HCT116 (cell line): ENCODE data around the gene AEBP2. TPM values are rescaled to one million over a fixed set of nuclear protein-coding genes. Genes with fewer than 3 reads are reported as not detected.

Experiments used
- ATAC-seq: fragments of 200-7000 bp; cut with Tn5 transposase; 2 replicates; pipeline ENCODE4 v1.9.1; 2020; ENCODE audit warnings: mild to moderate bottlenecking, moderate library complexity
- BruUV-seq: library from RNA; stranded (reverse); fragments of 400-500 nt; replicated peaks from 2 replicates; lab custom pipeline; 2021; lab: Mats Ljungman, UMichigan
- CTCF ChIA-PET: fragments of 300-600 bp; sonication (Branson Sonifier 250); formaldehyde crosslinking; loops from one replicate; lab custom pipeline; 2021; ENCODE audit warnings: antibody characterized with exemption; lab: Charles Lee
- POLR2A ChIA-PET: fragments of 300-600, 350-600 bp; sonication (Branson Sonifier 250); formaldehyde crosslinking; loops from one replicate; lab custom pipeline; 2021; ENCODE audit warnings: antibody characterized with exemption; lab: Charles Lee
- RAD21 ChIA-PET, 2 experiments: fragments of 300-600 bp; sonication (Branson Sonifier 250); formaldehyde crosslinking; loops; one replicate each; lab custom pipeline; 2023; ENCODE audit warnings: low total read pairs in 2 of 2; ENCODE audit not compliant: uncharacterized antibody in 2 of 2, unreplicated experiment in 2 of 2, low non-redundant PET in 1 of 2; lab: Charles Lee
- DNase-seq: peaks from one replicate; pipeline ENCODE4 v3.0.0-alpha.2; 2010; ENCODE audit warnings: low read depth, low spot score
- H2AFZ ChIP-seq: fragments of 200-600 bp; shearing (Covaris generic), sonication (generic); 2 replicates; pipeline ENCODE4 v1.6.1; 2017; ENCODE audit warnings: low read depth, mixed run types, mixed read lengths, antibody characterized with exemption, low read length; ENCODE audit not compliant: poor library complexity, severe bottlenecking
- H3K27ac ChIP-seq: 2 replicates; pipeline ENCODE4 v1.5.1; 2012; ENCODE audit warnings: low read depth, low read length
- H3K27me3 ChIP-seq: fragments of 200-600 bp; sonication (generic); 2 replicates; pipeline ENCODE4 v1.6.1; 2016; ENCODE audit warnings: mixed run types, low read length, mixed read lengths; ENCODE audit not compliant: insufficient read depth
- H3K36me3 ChIP-seq, 2 experiments: fragments of 200-500 bp in 1 of 2; fragments of 200-600 bp in 1 of 2; sonication (Bioruptor generic) in 1 of 2; sonication (generic) in 1 of 2; 2 replicates each; pipeline versions ENCODE4 v1.5.1 to v1.6.1; 2014 to 2016; ENCODE audit warnings: low read length in 2 of 2, inconsistent platforms in 1 of 2, mixed read lengths in 1 of 2, mixed run types in 1 of 2; ENCODE audit not compliant: insufficient read depth in 2 of 2, control insufficient read depth in 1 of 2
- H3K4me1 ChIP-seq, 2 experiments: fragments of 200-600 bp in 1 of 2; sonication (generic) in 1 of 2; 2 replicates each; pipeline versions ENCODE4 v1.5.1 to v1.6.1; 2012 to 2017; ENCODE audit warnings: low read length in 2 of 2, inconsistent platforms in 1 of 2, mild to moderate bottlenecking in 1 of 2, mixed read lengths in 1 of 2, mixed run types in 1 of 2, moderate library complexity in 1 of 2; ENCODE audit not compliant: insufficient read depth in 2 of 2, control insufficient read depth in 1 of 2
- H3K4me2 ChIP-seq: fragments of 200-600 bp; sonication (generic); 2 replicates; pipeline ENCODE4 v1.6.1; 2017; ENCODE audit warnings: mixed run types, low read length, mixed read lengths
- H3K4me3 ChIP-seq, 2 experiments: fragments of 200-600 bp in 1 of 2; sonication (generic) in 1 of 2; replicated peaks in 1 of 2; 2 replicates each; pipeline ENCODE4 v1.5.1; 2011 to 2016; ENCODE audit warnings: low read length in 2 of 2, control low read depth in 1 of 2, low read depth in 1 of 2, mild to moderate bottlenecking in 1 of 2, mixed read lengths in 1 of 2, mixed run types in 1 of 2
- H3K79me2 ChIP-seq: fragments of 200-600 bp; sonication (generic); 2 replicates; pipeline ENCODE4 v1.6.1; 2017; ENCODE audit warnings: mild to moderate bottlenecking, mixed run types, low read length, moderate library complexity, mixed read lengths; ENCODE audit not compliant: insufficient read depth
- H3K9ac ChIP-seq: fragments of 200-600 bp; sonication (generic); 2 replicates; pipeline ENCODE4 v1.6.1; 2016; ENCODE audit warnings: low read length, mixed read lengths
- H3K9me2 ChIP-seq: fragments of 200-600 bp; sonication (generic), shearing (Covaris generic); 2 replicates; pipeline ENCODE4 v1.6.1; 2017; ENCODE audit warnings: mixed run types, mild to moderate bottlenecking, moderate library complexity; ENCODE audit not compliant: insufficient read depth
- H3K9me3 ChIP-seq, 2 experiments: fragments of 200-500 bp in 1 of 2; fragments of 200-600 bp in 1 of 2; sonication (Bioruptor generic) in 1 of 2; sonication (generic) in 1 of 2; 2 replicates each; pipeline ENCODE4 v1.6.1; 2014 to 2017; ENCODE audit warnings: low read length in 2 of 2, mixed read lengths in 2 of 2, inconsistent platforms in 1 of 2, low read depth in 1 of 2, mild to moderate bottlenecking in 1 of 2, mixed run types in 1 of 2, moderate library complexity in 1 of 2; ENCODE audit not compliant: control insufficient read depth in 1 of 2, insufficient read depth in 1 of 2
- H4K20me1 ChIP-seq: fragments of 200-600 bp; sonication (generic), shearing (Covaris generic); 2 replicates; pipeline ENCODE4 v1.6.1; 2017; ENCODE audit warnings: mixed run types, mild to moderate bottlenecking, moderate library complexity; ENCODE audit not compliant: insufficient read depth
- ELF1 ChIP-seq: IDR thresholded peaks from 2 replicates; pipeline ENCODE4 v1.6.1; 2012; ENCODE audit warnings: low read depth, borderline replicate concordance
- EZH2 ChIP-seq: fragments of 200-600 bp; sonication (generic); IDR thresholded peaks from 2 replicates; pipeline ENCODE4 v1.6.1; 2017; ENCODE audit warnings: antibody characterized with exemption, mixed run types
- FOSL1 ChIP-seq: IDR thresholded peaks from 2 replicates; pipeline ENCODE4 v1.6.1; 2012; ENCODE audit warnings: low read depth
- SIN3A ChIP-seq: IDR thresholded peaks from 2 replicates; pipeline ENCODE4 v1.6.1; 2012; ENCODE audit warnings: low read depth
- SP1 ChIP-seq: IDR thresholded peaks from 2 replicates; pipeline ENCODE4 v1.6.1; 2012; ENCODE audit warnings: low read depth
- SRF ChIP-seq: IDR thresholded peaks from 2 replicates; pipeline ENCODE4 v1.6.1; 2012; ENCODE audit warnings: low read depth
- TCF7L2 ChIP-seq: IDR thresholded peaks from 2 replicates; pipeline ENCODE4 v1.7.0; 2011; ENCODE audit warnings: borderline replicate concordance, inconsistent platforms; ENCODE audit not compliant: insufficient read depth, insufficient read length; ENCODE audit errors: extremely low read depth
- ZFX ChIP-seq: fragments of 450-650 bp; IDR thresholded peaks from 2 replicates; pipeline ENCODE4 v1.6.1; 2017
- intact Hi-C: fragments of 100-400 bp; cut with micrococcal nuclease; formaldehyde crosslinking; loops from 2 replicates; pipeline ENCODE4 v1.10.0; 2022
- total RNA-seq: library from RNA; stranded (reverse); gene quantifications from one replicate; pipeline ENCODE4 v1.2.1, GENCODE V29; 2021; ENCODE audit not compliant: unreplicated experiment
- TF ChIP-seq, protein P1 (sequence below): IDR thresholded peaks from 2 replicates; pipeline ENCODE4 v1.6.1; 2011; ENCODE audit warnings: mild to moderate bottlenecking, low read length, moderate library complexity; ENCODE audit not compliant: insufficient replicate concordance; ENCODE audit errors: extremely low read depth
- TF ChIP-seq, protein P2 (sequence below), 3 experiments: fragments of 200-600 bp in 1 of 3; sonication (generic) in 1 of 3; IDR thresholded peaks in 2 of 3; conservative IDR thresholded peaks in 1 of 3; 2 replicates each; pipeline ENCODE4 v1.5.1; 2012 to 2017; ENCODE audit warnings: low read depth in 2 of 3, low read length in 2 of 3, antibody characterized with exemption in 1 of 3, borderline replicate concordance in 1 of 3, control low read depth in 1 of 3, mild to moderate bottlenecking in 1 of 3, mixed read lengths in 1 of 3, mixed run types in 1 of 3, moderate library complexity in 1 of 3; ENCODE audit not compliant: insufficient read depth in 1 of 3
- TF ChIP-seq, protein P3 (sequence below): IDR thresholded peaks from 2 replicates; pipeline ENCODE4 v1.6.1; 2012
- TF ChIP-seq, protein P4 (sequence below): IDR thresholded peaks from 2 replicates; pipeline ENCODE4 v1.6.1; 2012

Gene AEBP2
- total RNA-seq, 1 experiment from 2014 or later: 44.6 TPM

DNA sequence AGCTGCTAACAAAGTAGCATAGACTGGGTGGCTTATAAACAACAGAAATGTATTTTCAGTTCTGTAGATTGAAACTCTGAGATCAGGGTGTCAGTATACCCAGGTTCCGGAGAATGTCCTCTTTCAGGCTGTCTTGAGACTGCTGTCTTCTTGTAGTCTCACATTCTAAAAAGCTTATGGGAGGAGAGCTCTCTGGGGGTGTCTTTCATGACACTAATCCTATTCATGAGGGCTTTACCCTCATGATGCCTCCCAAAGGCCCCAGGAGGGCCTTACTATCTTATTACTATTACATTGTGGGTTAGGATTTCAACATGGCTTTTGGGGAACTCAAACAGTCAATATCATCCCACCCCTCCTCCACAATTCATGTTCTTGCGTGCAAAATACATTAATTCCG, 94.3 kb downstream of the AEBP2 start (continued):
- TF ChIP-seq, protein P1, sequence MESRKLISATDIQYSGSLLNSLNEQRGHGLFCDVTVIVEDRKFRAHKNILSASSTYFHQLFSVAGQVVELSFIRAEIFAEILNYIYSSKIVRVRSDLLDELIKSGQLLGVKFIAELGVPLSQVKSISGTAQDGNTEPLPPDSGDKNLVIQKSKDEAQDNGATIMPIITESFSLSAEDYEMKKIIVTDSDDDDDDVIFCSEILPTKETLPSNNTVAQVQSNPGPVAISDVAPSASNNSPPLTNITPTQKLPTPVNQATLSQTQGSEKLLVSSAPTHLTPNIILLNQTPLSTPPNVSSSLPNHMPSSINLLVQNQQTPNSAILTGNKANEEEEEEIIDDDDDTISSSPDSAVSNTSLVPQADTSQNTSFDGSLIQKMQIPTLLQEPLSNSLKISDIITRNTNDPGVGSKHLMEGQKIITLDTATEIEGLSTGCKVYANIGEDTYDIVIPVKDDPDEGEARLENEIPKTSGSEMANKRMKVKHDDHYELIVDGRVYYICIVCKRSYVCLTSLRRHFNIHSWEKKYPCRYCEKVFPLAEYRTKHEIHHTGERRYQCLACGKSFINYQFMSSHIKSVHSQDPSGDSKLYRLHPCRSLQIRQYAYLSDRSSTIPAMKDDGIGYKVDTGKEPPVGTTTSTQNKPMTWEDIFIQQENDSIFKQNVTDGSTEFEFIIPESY: no peak
- TF ChIP-seq ELF1 (no peak), TCF7L2 (no peak)
- TF ChIP-seq, protein P2, sequence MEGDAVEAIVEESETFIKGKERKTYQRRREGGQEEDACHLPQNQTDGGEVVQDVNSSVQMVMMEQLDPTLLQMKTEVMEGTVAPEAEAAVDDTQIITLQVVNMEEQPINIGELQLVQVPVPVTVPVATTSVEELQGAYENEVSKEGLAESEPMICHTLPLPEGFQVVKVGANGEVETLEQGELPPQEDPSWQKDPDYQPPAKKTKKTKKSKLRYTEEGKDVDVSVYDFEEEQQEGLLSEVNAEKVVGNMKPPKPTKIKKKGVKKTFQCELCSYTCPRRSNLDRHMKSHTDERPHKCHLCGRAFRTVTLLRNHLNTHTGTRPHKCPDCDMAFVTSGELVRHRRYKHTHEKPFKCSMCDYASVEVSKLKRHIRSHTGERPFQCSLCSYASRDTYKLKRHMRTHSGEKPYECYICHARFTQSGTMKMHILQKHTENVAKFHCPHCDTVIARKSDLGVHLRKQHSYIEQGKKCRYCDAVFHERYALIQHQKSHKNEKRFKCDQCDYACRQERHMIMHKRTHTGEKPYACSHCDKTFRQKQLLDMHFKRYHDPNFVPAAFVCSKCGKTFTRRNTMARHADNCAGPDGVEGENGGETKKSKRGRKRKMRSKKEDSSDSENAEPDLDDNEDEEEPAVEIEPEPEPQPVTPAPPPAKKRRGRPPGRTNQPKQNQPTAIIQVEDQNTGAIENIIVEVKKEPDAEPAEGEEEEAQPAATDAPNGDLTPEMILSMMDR (IDR thresholded peaks at IDR 0.05 in 2 of 3, conservative IDR thresholded peaks at IDR 0.05 in 1 of 3; ENCODE audit: borderline replicate concordance in 1 of 3, insufficient read depth in 1 of 3, low read depth in 2 of 3, low read length in 2 of 3): no peak

DNA sequence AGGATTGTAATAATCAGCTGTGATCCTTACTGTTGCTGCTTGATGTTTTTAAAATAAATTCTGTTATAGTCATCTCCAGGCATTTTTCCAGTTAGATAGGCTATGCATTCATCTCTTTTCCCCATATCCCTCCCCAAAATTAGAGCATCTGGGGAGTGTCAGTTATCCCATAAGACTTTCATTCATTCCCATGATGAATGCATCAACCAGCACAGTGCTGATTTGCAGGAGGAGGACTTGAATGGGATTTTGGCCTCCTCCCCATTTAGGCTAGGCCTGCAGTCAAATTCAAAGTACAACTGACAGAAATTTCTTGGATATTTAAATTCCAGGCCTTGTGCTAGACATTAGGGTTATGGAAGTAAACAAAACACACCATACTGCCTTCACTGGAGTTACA, 99.8 kb downstream of the AEBP2 start:
- CTCF ChIA-PET: no interaction called here
- POLR2A ChIA-PET: no interaction called here
- peaks cover 9 to 12% of the 10 kb centered on the region in 2 experiments; a peak in 3 of 4 replicates for H3K9me3 ChIP-seq
- no peak overlapping the region for H3K4me3 ChIP-seq
- no peaks in the 10 kb centered on the region for H3K27me3 ChIP-seq
- RAD21 ChIA-PET: no interaction called here
- no TSS peak for BruUV-seq
- no peaks in the 10 kb centered on the region for H3K36me3 ChIP-seq
- H3K4me2 ChIP-seq: no peak overlapping the region
- no peak overlapping the region for H3K9ac ChIP-seq
- H3K27ac ChIP-seq: no peak overlapping the region
- no peaks in the 10 kb centered on the region for H3K9me2 ChIP-seq
- no peak for TF ChIP-seq SIN3A
- TF ChIP-seq, protein P3, sequence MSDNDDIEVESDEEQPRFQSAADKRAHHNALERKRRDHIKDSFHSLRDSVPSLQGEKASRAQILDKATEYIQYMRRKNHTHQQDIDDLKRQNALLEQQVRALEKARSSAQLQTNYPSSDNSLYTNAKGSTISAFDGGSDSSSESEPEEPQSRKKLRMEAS: no peak
- no peak for TF ChIP-seq SRF
- TF ChIP-seq, protein P1: no peak
- TF ChIP-seq ZFX: no peak
- TF ChIP-seq SP1: no peak
- TF ChIP-seq, protein P4, sequence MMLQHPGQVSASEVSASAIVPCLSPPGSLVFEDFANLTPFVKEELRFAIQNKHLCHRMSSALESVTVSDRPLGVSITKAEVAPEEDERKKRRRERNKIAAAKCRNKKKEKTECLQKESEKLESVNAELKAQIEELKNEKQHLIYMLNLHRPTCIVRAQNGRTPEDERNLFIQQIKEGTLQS: no peak
- TF ChIP-seq FOSL1: no peak
- no peak for TF ChIP-seq EZH2
- TF ChIP-seq, all 23 proteins: peak for 0
- Histone ChIP-seq H3K4me1 (no peaks in the 10 kb centered on the region), H4K20me1 (no peaks in the 10 kb centered on the region), H3K79me2 (no peaks in the 10 kb centered on the region), H2AFZ (no peak overlapping the region)
- intact Hi-C loops: no loop called here
- DNase-seq: no peak
- no peak for ATAC-seq
